Measurements from ENCODE around the gene ALKBH2. TPM values are rescaled to one million over a fixed set of nuclear protein-coding genes. Genes with fewer than 3 reads are reported as not detected.

ALKBH2 gene
- 15.0 and 19.8 TPM in 2 replicates for total RNA-seq

DNA sequence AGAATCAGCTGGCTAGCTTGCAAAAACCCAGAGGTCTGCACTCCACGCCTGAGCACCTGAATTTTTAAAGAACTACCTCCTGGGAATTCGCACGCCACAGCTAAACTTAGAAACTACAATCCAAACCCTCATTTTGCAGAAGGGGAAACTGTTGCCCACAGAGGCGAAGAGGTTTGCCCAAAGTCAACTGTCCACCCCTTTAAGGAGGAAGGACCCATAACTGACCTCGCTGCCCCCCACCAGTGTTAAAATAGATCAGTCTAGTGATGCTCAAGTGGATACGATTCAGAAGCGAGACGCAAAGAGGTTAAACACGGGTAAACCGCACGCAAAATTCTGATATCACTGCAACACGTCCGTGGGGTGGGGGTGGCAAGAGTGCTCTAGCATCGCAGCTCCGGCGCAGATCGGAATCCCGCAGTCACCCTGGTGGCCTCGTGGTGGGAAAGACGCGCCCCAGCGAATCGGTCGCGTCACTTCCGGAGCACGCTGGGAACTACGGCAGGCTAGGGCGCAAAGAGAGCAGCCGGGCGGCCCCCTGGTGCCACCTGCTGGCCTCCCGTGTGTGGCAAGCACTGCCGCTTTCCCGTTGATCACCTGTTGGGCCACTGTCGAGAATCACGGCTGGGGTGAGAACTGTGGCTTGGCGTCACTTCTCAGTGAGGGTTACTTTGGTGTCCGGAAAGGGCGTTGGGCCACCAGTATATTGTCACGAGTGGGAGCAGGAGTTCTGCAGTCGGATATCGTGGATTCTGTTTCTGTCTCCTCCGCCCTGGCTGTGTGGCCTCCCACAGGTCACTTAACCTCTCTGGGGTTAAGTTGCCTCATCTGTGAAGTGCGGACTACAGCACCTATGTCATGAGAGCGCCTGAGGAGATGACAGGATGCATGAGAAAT, at the start of gene ALKBH2:
ALKBH2 (minus strand) TSS at position 451 of the 897 bp plus-strand sequence. CDS start 686 bp downstream, outside the sequence.

DNA sequence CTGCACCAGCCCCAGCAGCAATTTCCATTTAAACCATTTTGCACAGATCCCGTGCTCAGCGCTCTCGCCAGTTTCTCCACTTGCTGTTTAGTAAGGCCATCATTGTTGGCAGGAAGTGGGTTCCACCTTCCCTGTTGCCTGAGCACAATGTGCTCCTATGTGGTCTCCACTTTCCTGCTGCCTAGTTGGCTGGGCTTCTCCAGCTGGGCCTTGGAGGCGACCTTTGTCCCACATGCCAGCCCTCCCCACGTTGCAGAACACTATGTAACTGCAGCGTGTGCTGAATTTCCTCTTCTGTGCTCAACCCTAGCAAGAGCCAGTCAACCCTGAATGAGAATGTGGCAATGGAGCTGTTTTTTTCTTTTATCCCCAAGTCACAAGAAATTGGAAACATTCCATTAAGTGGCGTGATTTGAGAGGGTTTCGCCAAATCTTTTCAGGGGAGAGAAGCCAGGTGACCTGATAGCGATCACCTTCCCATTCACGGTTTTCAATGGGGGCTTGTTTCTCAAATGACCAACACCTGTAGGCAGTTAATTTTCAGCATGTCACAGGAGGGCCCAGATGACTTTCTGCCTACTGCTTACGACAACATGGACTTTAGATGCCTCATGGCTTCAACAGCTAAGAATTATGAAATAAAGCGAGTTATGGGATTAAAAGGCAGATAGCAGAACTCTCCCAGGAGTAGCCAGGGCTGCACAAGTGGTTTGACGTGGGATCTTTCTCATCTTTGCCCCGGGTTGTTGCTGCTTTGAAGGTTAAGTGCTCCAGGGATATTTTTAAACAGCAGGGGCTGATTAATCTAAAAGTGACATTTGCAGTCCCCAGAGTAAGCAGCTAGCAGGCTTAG, 22.7 kb upstream of the ALKBH2 start, which contains the start of gene ACACB:
ACACB (plus strand) TSS at position 830 of the 853 bp plus-strand sequence. CDS start 22,819 bp downstream, outside the sequence.

DNA sequence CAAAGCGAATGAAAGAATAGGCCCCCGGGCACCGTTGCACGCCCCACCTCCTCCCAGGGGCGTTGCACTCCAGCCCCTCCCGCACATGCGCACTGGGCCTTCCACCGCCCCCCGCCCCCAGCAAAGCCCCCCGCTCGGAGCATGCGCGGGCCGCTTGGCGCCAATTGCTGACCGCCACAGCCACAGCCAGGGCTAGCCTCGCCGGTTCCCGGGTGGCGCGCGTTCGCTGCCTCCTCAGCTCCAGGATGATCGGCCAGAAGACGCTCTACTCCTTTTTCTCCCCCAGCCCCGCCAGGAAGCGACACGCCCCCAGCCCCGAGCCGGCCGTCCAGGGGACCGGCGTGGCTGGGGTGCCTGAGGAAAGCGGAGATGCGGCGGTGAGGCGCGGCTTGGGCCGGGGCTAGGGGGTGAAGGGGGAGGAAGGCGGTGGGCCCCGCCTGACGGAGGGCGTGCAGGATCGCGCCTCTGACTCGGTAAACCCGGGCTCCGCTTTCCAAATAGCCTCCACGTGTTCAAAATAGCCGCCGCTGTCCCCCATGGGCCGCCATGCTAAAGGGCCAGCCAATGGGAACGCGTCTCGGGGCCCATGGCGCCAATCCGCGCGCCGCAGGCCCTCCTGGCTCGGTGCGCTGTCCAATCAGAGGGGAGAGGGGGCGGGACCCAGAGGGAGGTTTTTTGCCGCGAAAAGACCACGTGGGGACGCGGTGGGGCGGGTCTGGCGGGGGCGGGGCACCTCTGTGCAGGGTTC, 4.3 kb upstream of the ALKBH2 start, which contains the start of gene UNG:
UNG (plus strand) TSS at position 163 of the 748 bp plus-strand sequence; CDS start at position 246, 83 bp downstream.

DNA sequence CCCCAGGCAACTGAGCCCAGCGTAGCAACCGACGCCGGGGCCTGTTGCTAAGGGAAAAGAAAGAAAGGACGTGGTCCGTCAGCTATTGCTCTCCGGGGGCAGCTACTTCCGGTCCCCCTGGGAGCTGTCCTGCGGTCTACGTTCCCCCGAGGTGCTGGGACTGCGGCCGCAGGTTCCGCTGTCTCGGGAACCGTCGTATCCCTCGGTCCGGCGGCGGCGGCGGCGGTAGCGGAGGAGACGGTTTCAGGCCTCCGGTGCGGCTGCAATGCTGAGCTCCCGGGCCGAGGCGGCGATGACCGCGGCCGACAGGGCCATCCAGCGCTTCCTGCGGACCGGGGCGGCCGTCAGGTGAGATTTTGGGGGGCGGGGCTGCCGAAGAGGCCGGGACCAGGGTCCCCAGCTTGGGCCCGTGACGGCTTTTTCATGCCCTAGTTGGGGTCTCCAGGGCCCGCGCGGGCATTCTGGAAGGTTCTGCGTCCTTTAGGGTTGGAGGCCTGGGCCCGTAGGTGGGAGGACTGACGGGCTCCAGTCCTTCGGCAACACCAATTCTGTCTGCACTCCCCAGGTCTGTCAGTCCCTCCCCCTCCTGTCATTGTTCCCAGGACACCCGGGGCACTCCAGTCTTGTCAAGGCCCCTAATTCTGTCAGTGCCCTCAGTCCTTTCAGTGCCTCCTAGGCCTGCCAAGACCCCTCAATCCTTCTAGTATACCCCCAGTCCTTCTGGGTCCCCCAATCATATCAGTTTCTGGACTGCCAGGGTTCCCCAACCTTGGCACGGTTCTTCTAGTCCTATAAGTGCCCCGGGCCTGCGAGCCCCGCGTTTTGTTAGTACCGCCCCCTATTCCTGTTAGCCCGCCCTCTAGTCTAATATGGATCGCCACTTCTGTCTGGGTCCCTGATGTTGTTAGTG, 40.6 kb downstream of the ALKBH2 start, which contains the start of gene USP30:
USP30 (plus strand) TSS at position 163 of the 910 bp plus-strand sequence; CDS start at position 266, 103 bp downstream.

Other genes with a start within 250 kb of the ALKBH2 start
- 27.0 and 49.8 TPM in 2 replicates for gene SSH1, start 235.9 kb downstream of the ALKBH2 start, total RNA-seq
- gene DAO, start 213.4 kb downstream of the ALKBH2 start, total RNA-seq, result not detected in 2 replicates
- gene SVOP, start 72.4 kb downstream of the ALKBH2 start, total RNA-seq, result not detected in 2 replicates
- gene USP30, start 40.9 kb downstream of the ALKBH2 start, total RNA-seq, result 7.3 and 8.4 TPM in 2 replicates
- gene UNG, start 4.1 kb upstream of the ALKBH2 start, total RNA-seq, result 16.1 and 16.6 TPM in 2 replicates
- gene ACACB, start 23.1 kb upstream of the ALKBH2 start, total RNA-seq, result 5.9 and 7.0 TPM in 2 replicates
- not detected in 2 replicates for gene FOXN4, start 215.8 kb upstream of the ALKBH2 start, total RNA-seq

All from aortic smooth muscle cell (primary cell).